HFF-Myc (cell line): ENCODE measurements around the gene STRADB.

Experiments used
- DNase-seq: peaks from one replicate; pipeline ENCODE4 v3.0.0-alpha.2; 2011; ENCODE audit warnings: low read depth; ENCODE audit errors: extremely low read depth
- H3K4me3 ChIP-seq: replicated peaks from 2 replicates; pipeline ENCODE4 v1.5.1; 2011; ENCODE audit warnings: low read depth, mild to moderate bottlenecking, control low read depth, low read length
- TF ChIP-seq, protein P1 (sequence below): IDR thresholded peaks from 2 replicates; pipeline ENCODE4 v1.5.1; 2012; ENCODE audit warnings: mild to moderate bottlenecking, low read depth, low read length, control low read depth; ENCODE audit errors: missing control alignments

Gene STRADB

DNA sequence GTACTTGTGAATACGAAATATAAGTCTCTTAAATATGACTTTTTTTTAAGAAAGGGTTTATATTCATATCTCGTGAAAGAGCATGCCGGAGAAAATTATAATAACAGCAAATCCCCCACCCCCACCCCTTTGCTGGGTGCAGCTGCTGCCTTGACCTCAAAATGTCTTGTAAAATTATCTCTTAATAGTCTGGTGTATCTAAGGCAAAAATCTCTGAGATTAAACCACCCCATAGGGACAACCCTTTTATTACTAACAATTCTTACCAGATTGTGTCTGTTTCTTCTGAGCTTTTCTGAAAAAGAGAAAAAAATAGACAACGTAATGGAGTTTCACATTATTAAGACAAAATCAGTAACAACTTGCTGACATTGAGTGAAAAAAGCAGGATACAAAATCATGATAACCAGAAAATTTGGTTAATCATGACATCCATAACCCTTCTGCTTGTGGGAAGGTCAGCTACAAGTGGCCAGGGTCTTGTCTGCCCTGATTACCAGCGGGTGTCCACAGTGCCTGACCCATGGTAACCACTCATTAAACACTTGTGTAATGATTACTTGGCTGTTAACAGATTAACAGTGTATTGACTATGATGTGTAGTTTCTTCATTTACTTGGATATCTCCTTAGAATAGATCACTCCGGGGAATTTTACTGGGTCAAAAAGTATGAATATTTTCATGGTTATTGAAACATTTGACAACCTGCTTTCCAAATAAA, 1.5 kb downstream of the STRADB start:
- TF ChIP-seq, protein P1, sequence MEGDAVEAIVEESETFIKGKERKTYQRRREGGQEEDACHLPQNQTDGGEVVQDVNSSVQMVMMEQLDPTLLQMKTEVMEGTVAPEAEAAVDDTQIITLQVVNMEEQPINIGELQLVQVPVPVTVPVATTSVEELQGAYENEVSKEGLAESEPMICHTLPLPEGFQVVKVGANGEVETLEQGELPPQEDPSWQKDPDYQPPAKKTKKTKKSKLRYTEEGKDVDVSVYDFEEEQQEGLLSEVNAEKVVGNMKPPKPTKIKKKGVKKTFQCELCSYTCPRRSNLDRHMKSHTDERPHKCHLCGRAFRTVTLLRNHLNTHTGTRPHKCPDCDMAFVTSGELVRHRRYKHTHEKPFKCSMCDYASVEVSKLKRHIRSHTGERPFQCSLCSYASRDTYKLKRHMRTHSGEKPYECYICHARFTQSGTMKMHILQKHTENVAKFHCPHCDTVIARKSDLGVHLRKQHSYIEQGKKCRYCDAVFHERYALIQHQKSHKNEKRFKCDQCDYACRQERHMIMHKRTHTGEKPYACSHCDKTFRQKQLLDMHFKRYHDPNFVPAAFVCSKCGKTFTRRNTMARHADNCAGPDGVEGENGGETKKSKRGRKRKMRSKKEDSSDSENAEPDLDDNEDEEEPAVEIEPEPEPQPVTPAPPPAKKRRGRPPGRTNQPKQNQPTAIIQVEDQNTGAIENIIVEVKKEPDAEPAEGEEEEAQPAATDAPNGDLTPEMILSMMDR: no peak
- no peak for DNase-seq
- H3K4me3 ChIP-seq: peak overlapping the region; percentile 99

DNA sequence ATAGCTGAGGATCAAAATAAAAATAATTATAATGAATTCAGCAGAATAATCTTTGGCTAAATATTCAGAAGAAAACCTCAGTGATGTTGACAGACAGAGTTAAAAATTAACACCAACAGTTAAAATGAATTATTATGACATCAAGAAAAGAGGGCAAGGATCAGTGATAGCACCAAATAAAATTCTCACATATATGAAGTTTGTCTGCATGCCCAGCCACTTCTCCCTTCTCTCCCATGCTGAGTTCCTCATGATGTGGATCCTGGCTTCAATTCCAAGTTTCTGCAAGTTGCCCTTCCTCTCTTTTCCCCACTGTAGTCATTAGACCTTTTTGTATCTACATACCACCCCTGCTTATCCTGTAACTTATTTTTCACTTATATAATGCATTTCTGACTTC, 6.8 kb downstream of the STRADB start:
- TF ChIP-seq, protein P1: no peak
- H3K4me3 ChIP-seq: no peak overlapping the region
- DNase-seq: no peak

DNA sequence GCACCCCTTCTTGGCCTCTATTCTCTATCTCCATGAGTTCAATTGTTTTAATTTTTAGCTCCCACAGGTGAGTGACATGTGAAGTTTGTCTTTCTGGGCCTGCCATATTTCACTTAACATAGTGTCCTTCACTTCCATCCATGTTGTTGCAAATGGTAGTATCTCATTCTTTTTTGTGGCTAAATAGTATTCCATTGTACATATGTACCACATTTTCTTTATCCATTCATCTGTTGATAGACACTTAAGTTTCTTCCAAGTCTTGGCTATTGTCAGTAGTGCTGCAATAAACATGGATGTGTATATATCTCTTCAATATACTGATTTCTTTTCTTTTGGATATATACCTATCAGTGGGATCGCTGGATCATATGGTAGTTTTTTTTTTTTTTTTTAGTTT, 9.0 kb downstream of the STRADB start:
- no peak for DNase-seq
- TF ChIP-seq, protein P1: no peak
- H3K4me3 ChIP-seq: no peak overlapping the region

DNA sequence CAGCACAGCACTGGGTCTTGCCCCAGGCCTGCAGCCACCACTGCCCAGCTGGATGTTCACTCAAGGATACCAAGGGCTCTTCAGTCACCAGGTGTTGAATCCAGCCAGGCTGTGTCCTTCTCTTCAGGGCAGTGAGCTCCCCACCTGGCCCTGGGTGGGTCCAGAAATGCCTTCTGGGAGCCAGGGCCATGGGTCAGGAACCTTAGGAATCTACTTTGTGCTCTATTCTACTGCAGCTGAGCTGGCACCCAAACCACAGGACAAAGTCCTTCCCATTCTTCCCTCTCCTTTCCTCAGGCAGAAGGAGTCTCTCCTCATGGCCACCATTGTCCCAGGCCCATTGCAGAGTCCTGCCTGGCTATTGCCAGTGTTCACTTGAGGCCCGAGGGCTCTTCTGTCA, 13.0 kb downstream of the STRADB start:
- TF ChIP-seq, protein P1: no peak
- DNase-seq: no peak
- no peak overlapping the region for H3K4me3 ChIP-seq

DNA sequence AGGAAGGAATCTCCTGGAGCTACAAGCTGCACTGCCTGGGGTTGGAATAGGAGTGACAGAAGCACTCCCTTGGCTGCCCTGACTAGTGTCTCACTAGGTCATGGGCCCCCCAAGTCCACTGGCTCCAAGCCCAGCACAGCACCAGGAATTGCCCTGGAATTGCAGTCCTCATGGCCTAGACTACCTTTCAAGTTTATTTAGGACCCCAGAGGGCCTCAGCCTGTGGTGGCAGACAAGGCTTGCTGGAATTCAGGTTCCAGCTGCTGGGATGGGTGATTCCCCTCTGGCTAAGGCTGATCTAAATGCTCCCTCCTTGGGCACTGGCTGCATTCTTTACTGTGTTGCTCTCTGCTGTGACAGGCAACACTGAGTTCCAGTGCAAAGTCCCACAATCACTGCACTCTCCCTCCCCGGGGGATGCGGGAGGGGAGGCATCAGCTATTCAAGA, 14.0 kb downstream of the STRADB start:
- no peak overlapping the region for H3K4me3 ChIP-seq
- TF ChIP-seq, protein P1: no peak
- DNase-seq: no peak

DNA sequence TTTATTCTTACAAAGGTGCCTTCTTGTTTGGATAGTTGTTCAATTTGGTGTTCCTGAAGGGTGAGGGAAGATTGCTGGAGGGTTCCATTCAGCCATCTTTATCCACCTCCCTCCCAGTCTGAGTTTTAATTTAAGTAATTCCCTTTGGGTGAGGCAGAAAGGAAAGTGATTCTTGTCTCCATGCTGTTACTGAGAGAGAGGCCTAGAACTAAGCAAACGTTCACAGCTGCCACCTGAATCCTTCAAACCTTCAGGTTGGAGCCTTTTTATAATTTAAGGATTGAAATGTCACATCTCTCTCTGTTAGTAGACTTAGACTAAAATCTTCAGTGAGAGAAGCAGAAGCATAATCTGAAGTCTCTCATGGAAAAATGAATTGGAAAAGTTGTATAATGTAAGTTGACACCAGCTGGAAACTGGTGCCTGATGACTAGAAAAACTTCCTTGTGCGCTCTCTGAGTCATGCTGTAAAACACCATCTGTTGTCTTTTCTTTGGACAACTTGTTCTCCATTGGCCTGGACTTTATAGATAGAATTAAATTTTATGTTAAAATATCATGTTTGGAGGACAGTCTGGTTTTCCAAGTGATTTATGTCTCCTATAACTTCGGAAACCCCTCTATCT, 14.6 kb downstream of the STRADB start:
- DNase-seq: peak; percentile 71

More for the DNA sequence above, 14.6 kb downstream of the STRADB start:
- no peak overlapping the region; the same call in 1 of the 2 replicates for H3K4me3 ChIP-seq
- TF ChIP-seq, protein P1: no peak
